ENCODE data around the gene SYP. TPM values are rescaled to one million over a fixed set of nuclear protein-coding genes. Genes with fewer than 3 reads are reported as not detected.

Gene SYP
- total and polyA plus RNA-seq, 9 of the 15 experiments (the other 6 are each of a cell fraction or from before 2014, with no cell fraction given) = 0.48 to 5.1 (median 2.6) TPM

DNA sequence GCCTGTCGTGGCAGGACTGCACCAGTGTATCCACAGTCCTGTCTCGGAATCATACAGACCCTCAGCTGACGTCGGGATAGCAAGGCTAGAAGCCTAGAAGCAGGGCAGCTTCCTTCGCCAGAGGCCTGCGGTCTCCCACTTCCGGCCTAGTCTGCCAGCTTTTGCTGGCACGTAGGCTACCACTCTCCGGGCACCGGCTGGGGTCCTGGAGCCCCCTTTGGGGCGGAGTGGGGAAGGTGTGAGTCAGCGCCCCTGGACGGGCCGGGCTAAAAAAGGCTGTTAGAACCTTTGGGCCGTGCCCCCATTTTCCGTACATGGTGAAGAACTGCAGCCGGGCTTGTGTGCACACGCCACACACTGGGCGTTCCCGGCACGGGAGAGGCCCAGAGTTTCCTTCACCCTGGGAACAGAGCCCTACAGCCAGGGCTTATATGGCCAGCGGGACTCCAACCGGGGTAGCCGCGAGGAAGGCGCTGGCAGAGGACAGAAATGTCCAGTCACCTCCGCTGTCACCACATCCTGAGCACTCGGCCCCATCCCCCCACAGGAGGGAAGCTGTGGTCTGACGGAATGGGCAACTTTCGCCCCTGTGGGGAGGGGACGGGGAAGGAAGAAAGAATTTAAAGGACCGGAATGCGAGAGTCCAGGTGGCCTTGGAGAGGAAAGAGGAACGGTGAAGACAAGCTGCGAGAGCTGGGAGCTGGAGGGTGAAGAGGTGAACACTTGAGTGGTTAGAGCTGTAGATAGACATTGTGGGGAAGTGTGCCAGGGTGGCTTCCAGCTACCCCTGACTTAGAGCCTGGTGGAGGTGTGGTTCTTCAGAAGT lies 32.9 kb downstream of the SYP start (continued):
- TF ChIP-seq CHD7 (IDR thresholded peaks at IDR 0.05; ENCODE audit: low read depth, low read length) (no peak), CTBP1 (IDR thresholded peaks at IDR 0.05; ENCODE audit: borderline replicate concordance) (peak; percentile 79), CLOCK (CRISPR knock-in tag; IDR thresholded peaks at IDR 0.05; ENCODE audit: borderline replicate concordance) (no peak), TSC22D4 (tag; IDR thresholded peaks at IDR 0.05) (no peak), TAF7 (tag; IDR thresholded peaks at IDR 0.05) (no peak), CBFB (CRISPR knock-in tag; IDR thresholded peaks at IDR 0.05) (no peak), LEF1 (IDR thresholded peaks at IDR 0.05) (peak; percentile 91), SMARCA4 (IDR thresholded peaks at IDR 0.05) (peak; percentile 78), KDM1A (IDR thresholded peaks at IDR 0.05) (no peak), GATAD2A (IDR thresholded peaks at IDR 0.05) (peak; percentile 60; the same call in 1 of the 2 replicates), KAT2B (IDR thresholded peaks at IDR 0.05; ENCODE audit: low read depth, low read length) (no peak), ZNF24 (IDR thresholded peaks at IDR 0.05) (peak; percentile 57)
